ENCODE measurements around the gene SPTBN1.

- TF ChIP-seq CTCF (IDR thresholded peaks at IDR 0.05; ENCODE audit: low read length) (no peak), EZH2 (IDR thresholded peaks at IDR 0.05; ENCODE audit: borderline replicate concordance, low read length) (no peak)
These were observed 219.2 kb downstream of the SPTBN1 start for GRCh38 chr2:54675281-54675680.

Data from OCI-LY1 (cell line).